ENCODE data around the gene BAG3. TPM values are rescaled to one million over a fixed set of nuclear protein-coding genes. Genes with fewer than 3 reads are reported as not detected.

Gene BAG3
- total and polyA plus RNA-seq, 2 of the 8 experiments (the other 6 are each of a cell fraction or from before 2014, with no cell fraction given): 3.5 to 13.3 TPM

GRCh38 chr10:119640384-119640783 is 10.8 kb upstream of the BAG3 start:
- no peak for FAIRE-seq
- Histone ChIP-seq H2BK15ac (ENCODE audit: low read length) (no peak overlapping the region), H4K20me1 (replicated peaks in 1 of 2; ENCODE audit: control insufficient read depth in 1 of 2, insufficient read depth in 2 of 2, low read length in 2 of 2) (no peaks in the 10 kb centered on the region), H3K56ac (replicated peaks; ENCODE audit: insufficient read length, low read depth, low read length) (no peak overlapping the region), H3K4me1 (replicated peaks in 1 of 4; ENCODE audit: control insufficient read depth in 3 of 4, insufficient read depth in 4 of 4, low read length in 3 of 4) (no peaks in the 10 kb centered on the region; a peak in 2 of 7 replicates), H3K27ac (ENCODE audit: low read depth, low read length) (no peak overlapping the region), H3K36me3 (ENCODE audit: control insufficient read depth in 2 of 4, insufficient read depth in 4 of 4, low read length in 3 of 4) (no peaks in the 10 kb centered on the region), H3K23me2 (ENCODE audit: low read depth, low read length) (no peaks in the 10 kb centered on the region; the same call in 1 of the 2 replicates), H3K4me3 (ENCODE audit: extremely low read depth in 1 of 4, insufficient read depth in 2 of 4, low read depth in 3 of 4, low read length in 4 of 4) (no peak overlapping the region), H2BK20ac (ENCODE audit: low read length) (no peak overlapping the region), H3K79me2 (ENCODE audit: control insufficient read depth in 1 of 2, insufficient read depth in 2 of 2, low read length in 2 of 2) (no peaks in the 10 kb centered on the region), H3K9me3 (ENCODE audit: insufficient read depth in 2 of 2, low read depth in 1 of 2, low read length in 1 of 2) (no peaks in the 10 kb centered on the region), H4K91ac (replicated peaks; ENCODE audit: insufficient read length, low read length) (no peak overlapping the region), H4K5ac (ENCODE audit: insufficient read length, low read depth, low read length) (no peak overlapping the region), H2BK5ac (ENCODE audit: low read depth, low read length) (no peak overlapping the region), H3K79me1 (ENCODE audit: low read depth, low read length) (no peaks in the 10 kb centered on the region), H2AFZ (ENCODE audit: low read length) (no peak overlapping the region), H3K4ac (replicated peaks; ENCODE audit: insufficient read length, low read depth, low read length) (no peak overlapping the region), H3K9ac (replicated peaks in 1 of 4; ENCODE audit: extremely low read depth in 1 of 4, low read depth in 3 of 4, low read length in 3 of 4) (no peak overlapping the region), H3K27me3 (replicated peaks in 1 of 4; ENCODE audit: control insufficient read depth in 3 of 4, extremely low read depth in 1 of 4, insufficient read depth in 3 of 4, low read length in 3 of 4) (no peaks in the 10 kb centered on the region), H2BK12ac (ENCODE audit: low read depth, low read length) (no peak overlapping the region), H3K18ac (ENCODE audit: extremely low read depth, low read length) (no peak overlapping the region), H3K23ac (ENCODE audit: insufficient read length) (no peak overlapping the region), H2AK5ac (ENCODE audit: low read depth, low read length) (no peak overlapping the region), H4K8ac (ENCODE audit: extremely low read depth, insufficient read depth, low read length) (no peak overlapping the region), H3K4me2 (ENCODE audit: insufficient read depth in 1 of 2, low read depth in 2 of 2, low read length in 2 of 2) (no peak overlapping the region), H2BK120ac (replicated peaks; ENCODE audit: low read depth, low read length) (no peak overlapping the region), H3K14ac (ENCODE audit: insufficient read length) (no peak overlapping the region)
- TF ChIP-seq BCL11A (IDR thresholded peaks at IDR 0.05; ENCODE audit: low read depth in 2 of 2, low read length in 2 of 2): no peak
- TF ChIP-seq NRF1 (IDR thresholded peaks at IDR 0.05; ENCODE audit: low read depth, low read length): no peak
- no peak for TF ChIP-seq JUN (IDR thresholded peaks at IDR 0.05; ENCODE audit: low read depth, low read length)
- TF ChIP-seq CBX5 (IDR thresholded peaks at IDR 0.05; ENCODE audit: low read depth, low read length): no peak
- 96% methylated on average over 6 of the region's 6 CpGs; no CpG with 5 or more reads in 1 of the 2 experiments for WGBS, 2 experiments (ENCODE audit: extremely low coverage in 1 of 2, insufficient coverage in 1 of 2, insufficient read length in 1 of 2, insufficient replicate concordance in 2 of 2, low coverage in 1 of 2, low lambda C conversion rate in 2 of 2, missing lambda C conversion rate in 1 of 2)
- CTCF ChIA-PET (ENCODE audit: partially characterized antibody): interaction anchor here (0.6 kb wide), 1 partner anchor 1050 kb away, joined by 4 read pairs; no protein-coding TSS in a partner anchor
- no peak for DNase-seq (ENCODE audit: low read depth in 1 of 2, low spot score in 2 of 2)
- POLR2A ChIA-PET (ENCODE audit: partially characterized antibody): interaction anchor here (0.6 kb wide), 1 partner anchor 222 kb away, joined by 3 read pairs; no protein-coding TSS in a partner anchor

Data from H1 (cell line).